Ovary (tissue), 3 donors: ENCODE measurements around the gene SDK1.

Experiments
- POLR2A ChIP-seq: fragments of 450-650 bp; IDR thresholded peaks from one replicate; pipeline ENCODE4 v1.6.1; 2017; ENCODE audit warnings: antibody characterized with exemption, mild to moderate bottlenecking, moderate library complexity
- TF ChIP-seq, protein P1 (sequence below), 3 donors: fragments of 450-650 bp in 2 of 3; fragments of 200-600 bp in 1 of 3; IDR thresholded peaks; one replicate each; pipeline versions ENCODE4 v1.5.1 to v1.8.0; 2016 to 2022; ENCODE audit warnings: antibody characterized with exemption in 3 of 3, mild to moderate bottlenecking in 1 of 3
- donor health status: DM: no; HTN: no; CAD: no.

DNA sequence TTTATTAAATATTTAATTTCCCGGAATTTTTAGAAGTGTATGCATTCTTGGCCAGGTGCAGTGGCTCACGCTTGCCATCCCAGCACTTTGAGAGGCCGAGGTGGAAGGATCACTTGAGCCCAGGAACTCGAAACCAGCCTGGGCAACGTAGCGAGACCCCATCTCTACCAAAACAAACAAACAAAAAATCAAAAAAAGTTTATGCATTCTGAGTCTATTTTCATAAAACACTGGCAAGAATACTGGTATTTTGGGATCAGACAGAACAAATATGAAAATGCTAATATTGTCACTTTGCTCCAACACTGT is 940.2 kb downstream of the SDK1 start:
- TF ChIP-seq POLR2A: no peak
- TF ChIP-seq, protein P1, sequence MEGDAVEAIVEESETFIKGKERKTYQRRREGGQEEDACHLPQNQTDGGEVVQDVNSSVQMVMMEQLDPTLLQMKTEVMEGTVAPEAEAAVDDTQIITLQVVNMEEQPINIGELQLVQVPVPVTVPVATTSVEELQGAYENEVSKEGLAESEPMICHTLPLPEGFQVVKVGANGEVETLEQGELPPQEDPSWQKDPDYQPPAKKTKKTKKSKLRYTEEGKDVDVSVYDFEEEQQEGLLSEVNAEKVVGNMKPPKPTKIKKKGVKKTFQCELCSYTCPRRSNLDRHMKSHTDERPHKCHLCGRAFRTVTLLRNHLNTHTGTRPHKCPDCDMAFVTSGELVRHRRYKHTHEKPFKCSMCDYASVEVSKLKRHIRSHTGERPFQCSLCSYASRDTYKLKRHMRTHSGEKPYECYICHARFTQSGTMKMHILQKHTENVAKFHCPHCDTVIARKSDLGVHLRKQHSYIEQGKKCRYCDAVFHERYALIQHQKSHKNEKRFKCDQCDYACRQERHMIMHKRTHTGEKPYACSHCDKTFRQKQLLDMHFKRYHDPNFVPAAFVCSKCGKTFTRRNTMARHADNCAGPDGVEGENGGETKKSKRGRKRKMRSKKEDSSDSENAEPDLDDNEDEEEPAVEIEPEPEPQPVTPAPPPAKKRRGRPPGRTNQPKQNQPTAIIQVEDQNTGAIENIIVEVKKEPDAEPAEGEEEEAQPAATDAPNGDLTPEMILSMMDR (IDR thresholded peaks at IDR 0.05): no peak
